Lower leg skin (tissue), 3 donors: ENCODE measurements around the gene CTNNAL1.

Experiments used
- CTCF ChIP-seq, 3 donors: fragments of 450-650 bp; IDR thresholded peaks; one replicate each; pipeline ENCODE4 v1.5.1; 2016; ENCODE audit warnings: antibody characterized with exemption in 3 of 3, mild to moderate bottlenecking in 3 of 3, moderate library complexity in 2 of 3
- POLR2A ChIP-seq, 2 donors: fragments of 450-650 bp; IDR thresholded peaks; one replicate each; pipeline ENCODE4 v1.6.1; 2016 to 2017; ENCODE audit warnings: antibody characterized with exemption in 2 of 2, mild to moderate bottlenecking in 1 of 2, moderate library complexity in 1 of 2

GRCh38 chr9:109031241-109031640 lies 17.9 kb upstream of the CTNNAL1 start:
- TF ChIP-seq CTCF (IDR thresholded peaks at IDR 0.05) = no peak
- TF ChIP-seq POLR2A (IDR thresholded peaks at IDR 0.05) = no peak
